GM12891 (cell line): ENCODE measurements around the gene CTNND2.

Experiments used
- DNase-seq: peaks from one replicate; pipeline ENCODE4 v3.0.0; 2011; ENCODE audit warnings: low spot score; ENCODE audit not compliant: insufficient read length
- FAIRE-seq: peaks from 2 replicates; lab custom pipeline; 2011; peaks lifted over from hg19 to GRCh38; lab: Jason Lieb, UNC
- PAX5 ChIP-seq: IDR thresholded peaks from 2 replicates; pipeline ENCODE4 v1.6.1; 2011; ENCODE audit warnings: low read length, moderate library complexity, mild to moderate bottlenecking; ENCODE audit not compliant: insufficient read depth, severe bottlenecking
- POLR2A ChIP-seq: IDR thresholded peaks from 2 replicates; pipeline ENCODE4 v1.6.1; 2011; ENCODE audit warnings: low read depth, low read length, control low read depth
- POLR2AphosphoS5 ChIP-seq: IDR thresholded peaks from 2 replicates; pipeline ENCODE4 v1.6.1; 2011; ENCODE audit warnings: low read depth, low read length, control low read depth
- POU2F2 ChIP-seq: IDR thresholded peaks from 2 replicates; pipeline ENCODE4 v1.6.1; 2011; ENCODE audit warnings: low read depth, mild to moderate bottlenecking, control low read depth, low read length, moderate library complexity
- SPI1 ChIP-seq: IDR thresholded peaks from 2 replicates; pipeline ENCODE4 v1.6.1; 2011; ENCODE audit warnings: low read depth, low read length, control low read depth
- TAF1 ChIP-seq: IDR thresholded peaks from 2 replicates; pipeline ENCODE4 v1.6.1; 2011; ENCODE audit warnings: low read depth, low read length, control low read depth

The CTNND2 gene

GRCh38 chr5:10984021-10984715 lies 920.1 kb downstream of the CTNND2 start:
- no peak for DNase-seq
- no peak for FAIRE-seq
- TF ChIP-seq TAF1 (no peak), POU2F2 (no peak), POLR2A (no peak), PAX5 (no peak)

GRCh38 chr5:10982626-10983025 lies 921.6 kb downstream of the CTNND2 start:
- TF ChIP-seq POLR2AphosphoS5: no peak
- TF ChIP-seq SPI1: no peak
- no peak for DNase-seq

GRCh38 chr5:10981932-10982331 lies 922.3 kb downstream of the CTNND2 start:
- no peak for DNase-seq
- TF ChIP-seq POLR2AphosphoS5: no peak
- TF ChIP-seq PAX5: no peak
- no peak for TF ChIP-seq POU2F2
- no peak for TF ChIP-seq TAF1
- no peak for TF ChIP-seq POLR2A
- no peak for TF ChIP-seq SPI1
- no peak for FAIRE-seq

More at GRCh38 chr5:10982626-10983025, 921.6 kb downstream of the CTNND2 start:
- no peak for FAIRE-seq

- no peak for FAIRE-seq
- TF ChIP-seq TAF1 (no peak), PAX5 (no peak), POLR2AphosphoS5 (no peak), POU2F2 (no peak)
- DNase-seq: no peak
These were observed 927.2 kb downstream of the CTNND2 start for GRCh38 chr5:10977011-10977410.

- DNase-seq (no peak), FAIRE-seq (no peak)
- TF ChIP-seq SPI1: no peak
- no peak for TF ChIP-seq POLR2A
- TF ChIP-seq POU2F2: no peak
- TF ChIP-seq POLR2AphosphoS5: no peak
- no peak for TF ChIP-seq TAF1
- no peak for TF ChIP-seq PAX5
These were observed 928.3 kb downstream of the CTNND2 start for GRCh38 chr5:10975945-10976344.

GRCh38 chr5:10974850-10975249 lies 929.4 kb downstream of the CTNND2 start:
- DNase-seq (no peak), FAIRE-seq (no peak)
- TF ChIP-seq TAF1 (no peak), PAX5 (no peak), POU2F2 (no peak), POLR2AphosphoS5 (no peak), SPI1 (no peak), POLR2A (no peak)

- DNase-seq (no peak), FAIRE-seq (no peak)
- TF ChIP-seq PAX5 (no peak), POLR2AphosphoS5 (no peak), TAF1 (no peak), POU2F2 (no peak), POLR2A (no peak), SPI1 (no peak)
These were observed 930.9 kb downstream of the CTNND2 start for GRCh38 chr5:10973316-10973715.

GRCh38 chr5:10969684-10970180 lies 934.5 kb downstream of the CTNND2 start:
- no peak for TF ChIP-seq POLR2AphosphoS5
- TF ChIP-seq PAX5: no peak
- no peak for TF ChIP-seq POLR2A
- no peak for TF ChIP-seq SPI1
- no peak for TF ChIP-seq TAF1
- no peak for TF ChIP-seq POU2F2
- DNase-seq (no peak), FAIRE-seq (no peak)

- no peak for DNase-seq
- TF ChIP-seq POLR2AphosphoS5 (no peak), TAF1 (no peak), SPI1 (no peak), POLR2A (no peak), POU2F2 (no peak), PAX5 (no peak)
- no peak for FAIRE-seq
These were observed 939.4 kb downstream of the CTNND2 start for GRCh38 chr5:10964806-10965205.

- TF ChIP-seq POLR2A (no peak), POU2F2 (no peak), POLR2AphosphoS5 (no peak), PAX5 (no peak), SPI1 (no peak), TAF1 (no peak)
- DNase-seq: no peak
- no peak for FAIRE-seq
These were observed 945.5 kb downstream of the CTNND2 start for GRCh38 chr5:10958728-10959127.
